Measurements from ENCODE around the gene IL20RA. TPM values are rescaled to one million over a fixed set of nuclear protein-coding genes. Genes with fewer than 3 reads are reported as not detected.
"Not testable (repeated sequence)": the region's sequence is repeated elsewhere in the genome, so short reads cannot be mapped to it uniquely, and the experiment has no call there.

IL20RA gene
- total RNA-seq, 3 donors from 2014 or later, result 0.05 TPM; not detected in 2

GRCh38 chr6:136961848-136962247, 82.9 kb downstream of the IL20RA start:
- Mint-ChIP-seq H3K27me3 (ENCODE audit: low read depth) (peaks cover 24% of the 10 kb centered on the region), H3K36me3 (ENCODE audit: insufficient read depth) (no peaks in the 10 kb centered on the region), H3K4me3 (no peak overlapping the region), H3K9me3 (no peaks in the 10 kb centered on the region), H3K4me1 (ENCODE audit: low read depth) (peaks cover 4% of the 10 kb centered on the region)
- DNase-seq, result no peak
- ATAC-seq, result no peak

GRCh38 chr6:136960781-136961180, 84.0 kb downstream of the IL20RA start:
- no peak for DNase-seq
- no peak overlapping the region for H3K4me3 Mint-ChIP-seq
- H3K36me3 Mint-ChIP-seq (ENCODE audit: insufficient read depth), result no peaks in the 10 kb centered on the region

GRCh38 chr6:136959935-136960334, 84.8 kb downstream of the IL20RA start:
- DNase-seq, H3K4me3 Mint-ChIP-seq: not testable (repeated sequence)

More at GRCh38 chr6:136960781-136961180, 84.0 kb downstream of the IL20RA start:
- Mint-ChIP-seq H3K4me1 (ENCODE audit: low read depth) (peaks cover 7% of the 10 kb centered on the region), H3K27me3 (ENCODE audit: low read depth) (peaks cover 17% of the 10 kb centered on the region), H3K9me3 (no peaks in the 10 kb centered on the region)
- no peak for ATAC-seq

GRCh38 chr6:136959471-136959891, 85.3 kb downstream of the IL20RA start:
- no peaks in the 10 kb centered on the region for H3K36me3 Mint-ChIP-seq (ENCODE audit: insufficient read depth)
- peaks cover 15% of the 10 kb centered on the region for H3K27me3 Mint-ChIP-seq (ENCODE audit: low read depth)
- ATAC-seq (no peak), DNase-seq (no peak)
- no peak overlapping the region for H3K4me3 Mint-ChIP-seq
- no peaks in the 10 kb centered on the region for H3K9me3 Mint-ChIP-seq
- H3K4me1 Mint-ChIP-seq (ENCODE audit: low read depth), result peaks cover 7% of the 10 kb centered on the region

More at GRCh38 chr6:136959935-136960334, 84.8 kb downstream of the IL20RA start:
- H3K9me3 Mint-ChIP-seq; ATAC-seq; H3K4me1 Mint-ChIP-seq (ENCODE audit: low read depth); H3K36me3 Mint-ChIP-seq (ENCODE audit: insufficient read depth): not testable (repeated sequence)
- H3K27me3 Mint-ChIP-seq (ENCODE audit: low read depth), result peaks cover 16% of the 10 kb centered on the region

- Mint-ChIP-seq H3K9me3 (no peaks in the 10 kb centered on the region), H3K4me1 (ENCODE audit: low read depth) (peaks cover 7% of the 10 kb centered on the region), H3K27me3 (ENCODE audit: low read depth) (peaks cover 15% of the 10 kb centered on the region), H3K36me3 (ENCODE audit: insufficient read depth) (no peaks in the 10 kb centered on the region), H3K4me3 (no peak overlapping the region)
- DNase-seq, result no peak
- ATAC-seq, result no peak
These were observed 86.6 kb downstream of the IL20RA start for GRCh38 chr6:136958168-136958567.

- peaks cover 15% of the 10 kb centered on the region for H3K27me3 Mint-ChIP-seq (ENCODE audit: low read depth)
- H3K36me3 Mint-ChIP-seq (ENCODE audit: insufficient read depth), result no peaks in the 10 kb centered on the region
- DNase-seq (no peak), ATAC-seq (no peak)
- H3K9me3 Mint-ChIP-seq, result no peaks in the 10 kb centered on the region
- H3K4me1 Mint-ChIP-seq (ENCODE audit: low read depth), result peaks cover 7% of the 10 kb centered on the region
- H3K4me3 Mint-ChIP-seq, result no peak overlapping the region
These were observed 87.9 kb downstream of the IL20RA start for GRCh38 chr6:136956590-136957544.

GRCh38 chr6:136955123-136955522, 89.6 kb downstream of the IL20RA start:
- H3K27me3 Mint-ChIP-seq (ENCODE audit: low read depth), result peaks cover 13% of the 10 kb centered on the region
- DNase-seq, result no peak
- ATAC-seq, result no peak
- H3K4me1 Mint-ChIP-seq (ENCODE audit: low read depth), result peaks cover 7% of the 10 kb centered on the region
- H3K36me3 Mint-ChIP-seq (ENCODE audit: insufficient read depth), result no peaks in the 10 kb centered on the region
- H3K4me3 Mint-ChIP-seq, result no peak overlapping the region
- no peaks in the 10 kb centered on the region for H3K9me3 Mint-ChIP-seq

GRCh38 chr6:136952714-136953260, 92.0 kb downstream of the IL20RA start:
- peaks cover 7% of the 10 kb centered on the region for H3K4me1 Mint-ChIP-seq (ENCODE audit: low read depth)
- ATAC-seq (no peak), DNase-seq (no peak)
- H3K36me3 Mint-ChIP-seq (ENCODE audit: insufficient read depth), result no peaks in the 10 kb centered on the region
- H3K27me3 Mint-ChIP-seq (ENCODE audit: low read depth), result peaks cover 5% of the 10 kb centered on the region
- no peak overlapping the region for H3K4me3 Mint-ChIP-seq
- peaks cover 3% of the 10 kb centered on the region for H3K9me3 Mint-ChIP-seq

- Mint-ChIP-seq H3K36me3 (ENCODE audit: insufficient read depth) (no peaks in the 10 kb centered on the region), H3K4me3 (no peak overlapping the region), H3K4me1 (ENCODE audit: low read depth) (no peaks in the 10 kb centered on the region), H3K9me3 (peaks cover 3% of the 10 kb centered on the region), H3K27me3 (ENCODE audit: low read depth) (peaks cover 5% of the 10 kb centered on the region)
- DNase-seq (no peak), ATAC-seq (no peak)
These were observed 94.2 kb downstream of the IL20RA start for GRCh38 chr6:136950436-136951126.

Other genes with a start within 250 kb of the IL20RA start
- gene PEX7, start 222.4 kb downstream of the IL20RA start, total RNA-seq, result 1 to 10 TPM; 4.0 to 5.1 (median 4.5) TPM
- not detected for gene SLC35D3, start 122.7 kb downstream of the IL20RA start, total RNA-seq
- not detected for gene IL22RA2, start 128.7 kb upstream of the IL20RA start, total RNA-seq
- gene IFNGR1, start 174.4 kb upstream of the IL20RA start, total RNA-seq, result 10 to 100 TPM in 2 of 3 donors, 1 to 10 TPM in 1; 8.9 to 12.0 (median 11.9) TPM